H1 (cell line): ENCODE data around the gene ABHD8. TPM values are rescaled to one million over a fixed set of nuclear protein-coding genes. Genes with fewer than 3 reads are reported as not detected.

ENCODE experiments used
- CTCF ChIA-PET: fragments of 300-600 bp; sonication (Branson Sonifier 250); formaldehyde crosslinking; loops from one replicate; lab custom pipeline; 2021; ENCODE audit not compliant: partially characterized antibody; lab: Charles Lee
- POLR2A ChIA-PET: fragments of 300-600 bp; sonication (Branson Sonifier 250); formaldehyde crosslinking; loops from one replicate; lab custom pipeline; 2021; ENCODE audit warnings: inconsistent platforms; ENCODE audit not compliant: partially characterized antibody; lab: Charles Lee
- DNase-seq, 2 experiments: peaks; one replicate each; pipeline versions ENCODE4 v3.0.0 to v3.0.0-alpha.2; 2010 to 2022; ENCODE audit warnings: low spot score in 2 of 2, low read depth in 1 of 2, mixed read lengths in 1 of 2
- FAIRE-seq: peaks from 2 replicates; lab custom pipeline; 2011; peaks lifted over from hg19 to GRCh38; lab: Jason Lieb, UNC
- H2AFZ ChIP-seq: 2 replicates; pipeline ENCODE4 v1.8.1; 2012; ENCODE audit warnings: low read length, inconsistent platforms
- H2AK5ac ChIP-seq: 2 replicates; pipeline ENCODE4 v1.6.1; 2013; ENCODE audit warnings: low read depth, low read length
- H2BK120ac ChIP-seq: replicated peaks from 2 replicates; pipeline ENCODE3; 2013; ENCODE audit warnings: low read depth, low read length, inconsistent platforms
- H2BK12ac ChIP-seq: 2 replicates; pipeline ENCODE4 v1.6.1; 2013; ENCODE audit warnings: low read depth, low read length
- H2BK15ac ChIP-seq: 2 replicates; pipeline ENCODE4 v1.6.1; 2013; ENCODE audit warnings: low read length
- H2BK20ac ChIP-seq: 2 replicates; pipeline ENCODE4 v1.6.1; 2013; ENCODE audit warnings: low read length
- H2BK5ac ChIP-seq: 2 replicates; pipeline ENCODE4 v1.6.1; 2013; ENCODE audit warnings: low read depth, low read length
- H3K14ac ChIP-seq: 2 replicates; pipeline ENCODE4 v1.6.1; 2013; ENCODE audit warnings: inconsistent platforms; ENCODE audit not compliant: insufficient read length
- H3K18ac ChIP-seq: 2 replicates; pipeline ENCODE4 v1.6.1; 2013; ENCODE audit warnings: low read length; ENCODE audit errors: extremely low read depth
- H3K23ac ChIP-seq: 2 replicates; pipeline ENCODE4 v1.6.1; 2013; ENCODE audit warnings: inconsistent platforms; ENCODE audit not compliant: insufficient read length
- H3K23me2 ChIP-seq: 2 replicates; pipeline ENCODE4 v1.6.1; 2013; ENCODE audit warnings: low read depth, low read length
- H3K27ac ChIP-seq: 2 replicates; pipeline ENCODE4 v1.6.1; 2011; ENCODE audit warnings: low read depth, low read length, inconsistent platforms
- H3K27me3 ChIP-seq, 4 experiments: replicated peaks in 1 of 4; 1 replicate in 1 of 4; 2 replicates in 3 of 4; pipeline versions ENCODE4 v1.6.1 to v1.8.1; 2011 to 2013; ENCODE audit warnings: low read length in 3 of 4, mild to moderate bottlenecking in 3 of 4, inconsistent platforms in 2 of 4, mixed read lengths in 2 of 4, moderate library complexity in 1 of 4; ENCODE audit not compliant: control insufficient read depth in 3 of 4, insufficient read depth in 3 of 4; ENCODE audit errors: extremely low read depth in 1 of 4
- H3K36me3 ChIP-seq, 4 experiments: 2 replicates each; pipeline versions ENCODE4 v1.6.1 to v1.8.1; 2011 to 2013; ENCODE audit warnings: mild to moderate bottlenecking in 4 of 4, low read length in 3 of 4, moderate library complexity in 2 of 4, control low read depth in 1 of 4, inconsistent platforms in 1 of 4; ENCODE audit not compliant: insufficient read depth in 4 of 4, control insufficient read depth in 2 of 4
- H3K4ac ChIP-seq: replicated peaks from 2 replicates; pipeline ENCODE3; 2013; ENCODE audit warnings: low read length, low read depth, mixed read lengths, inconsistent platforms; ENCODE audit not compliant: insufficient read length
- H3K4me1 ChIP-seq, 4 experiments: replicated peaks in 1 of 4; 1 replicate in 1 of 4; 2 replicates in 3 of 4; pipeline versions ENCODE4 v1.6.1 to v1.8.1; 2011 to 2013; ENCODE audit warnings: low read length in 3 of 4, inconsistent platforms in 2 of 4, mixed read lengths in 1 of 4; ENCODE audit not compliant: insufficient read depth in 4 of 4, control insufficient read depth in 3 of 4
- H3K4me2 ChIP-seq, 2 experiments: 2 replicates each; pipeline versions ENCODE4 v1.6.1 to v1.8.1; 2011 to 2013; ENCODE audit warnings: low read depth in 2 of 2, low read length in 2 of 2, control low read depth in 1 of 2, inconsistent platforms in 1 of 2, mild to moderate bottlenecking in 1 of 2; ENCODE audit not compliant: insufficient read depth in 1 of 2
- H3K4me3 ChIP-seq, 4 experiments: fragments of 200-600, 300-600 bp in 1 of 4; sonication (generic), shearing (Covaris generic), sonication (Bioruptor Twin) in 1 of 4; 2 replicates each; pipeline versions ENCODE4 v1.5.1 to v1.8.1; 2011 to 2016; ENCODE audit warnings: low read length in 4 of 4, low read depth in 3 of 4, control low read depth in 2 of 4, inconsistent platforms in 2 of 4, mild to moderate bottlenecking in 2 of 4, mixed read lengths in 1 of 4, moderate library complexity in 1 of 4; ENCODE audit not compliant: insufficient read depth in 2 of 4; ENCODE audit errors: extremely low read depth in 1 of 4
- H3K56ac ChIP-seq: replicated peaks from 2 replicates; pipeline ENCODE3; 2013; ENCODE audit warnings: low read depth, mild to moderate bottlenecking, mixed read lengths, low read length, inconsistent platforms; ENCODE audit not compliant: insufficient read length
- H3K79me1 ChIP-seq: 2 replicates; pipeline ENCODE4 v1.6.1; 2013; ENCODE audit warnings: low read depth, low read length, control low read depth
- H3K79me2 ChIP-seq, 2 experiments: 2 replicates each; pipeline versions ENCODE4 v1.6.1 to v1.8.1; 2012 to 2013; ENCODE audit warnings: low read length in 2 of 2, mild to moderate bottlenecking in 2 of 2, inconsistent platforms in 1 of 2; ENCODE audit not compliant: insufficient read depth in 2 of 2, control insufficient read depth in 1 of 2
- H3K9ac ChIP-seq, 4 experiments: replicated peaks in 1 of 4; 1 replicate in 1 of 4; 2 replicates in 3 of 4; pipeline versions ENCODE4 v1.6.1 to v1.8.1; 2011 to 2013; ENCODE audit warnings: low read depth in 3 of 4, low read length in 3 of 4, control low read depth in 2 of 4, mild to moderate bottlenecking in 2 of 4, moderate library complexity in 2 of 4, inconsistent platforms in 1 of 4; ENCODE audit errors: extremely low read depth in 1 of 4
- H3K9me3 ChIP-seq, 2 experiments: 2 replicates each; pipeline versions ENCODE4 v1.6.1 to v1.8.1; 2012 to 2013; ENCODE audit warnings: mild to moderate bottlenecking in 2 of 2, moderate library complexity in 2 of 2, control low read depth in 1 of 2, inconsistent platforms in 1 of 2, low read depth in 1 of 2, low read length in 1 of 2, mixed read lengths in 1 of 2; ENCODE audit not compliant: insufficient read depth in 2 of 2
- H4K20me1 ChIP-seq, 2 experiments: replicated peaks in 1 of 2; 2 replicates each; pipeline versions ENCODE3 to v1.8.1; 2011 to 2013; ENCODE audit warnings: inconsistent platforms in 2 of 2, low read length in 2 of 2, mild to moderate bottlenecking in 1 of 2; ENCODE audit not compliant: insufficient read depth in 2 of 2, control insufficient read depth in 1 of 2
- H4K5ac ChIP-seq: 2 replicates; pipeline ENCODE4 v1.6.1; 2013; ENCODE audit warnings: low read length, low read depth, mixed read lengths, inconsistent platforms; ENCODE audit not compliant: insufficient read length
- H4K8ac ChIP-seq: 2 replicates; pipeline ENCODE4 v1.8.0; 2013; ENCODE audit warnings: mild to moderate bottlenecking, moderate library complexity, low read length, inconsistent platforms; ENCODE audit not compliant: insufficient read depth; ENCODE audit errors: extremely low read depth
- H4K91ac ChIP-seq: replicated peaks from 2 replicates; pipeline ENCODE3; 2013; ENCODE audit warnings: low read length, mixed read lengths, inconsistent platforms; ENCODE audit not compliant: insufficient read length
- CHD2 ChIP-seq: IDR thresholded peaks from 2 replicates; pipeline ENCODE4 v1.6.1; 2012; ENCODE audit warnings: low read length, improper control_type of control experiment
- FOSL1 ChIP-seq: IDR thresholded peaks from 2 replicates; pipeline ENCODE4 v1.6.1; 2011; ENCODE audit warnings: mild to moderate bottlenecking, low read depth, low read length, moderate library complexity; ENCODE audit not compliant: insufficient read depth
- TAF1 ChIP-seq: IDR thresholded peaks from 2 replicates; pipeline ENCODE4 v1.6.1; 2011; ENCODE audit warnings: mild to moderate bottlenecking, low read depth, low read length
- TCF12 ChIP-seq: IDR thresholded peaks from 2 replicates; pipeline ENCODE4 v1.6.1; 2011; ENCODE audit warnings: low read depth, mild to moderate bottlenecking, low read length
- WGBS, 2 experiments: shearing (Covaris generic) in 1 of 2; methylation state at CpG; one replicate each; pipeline versions ENCODE4 v1.1.6 to v1.1.7; 2013 to 2015; ENCODE audit warnings: low lambda C conversion rate in 2 of 2, mixed read lengths in 2 of 2, inconsistent platforms in 1 of 2, low coverage in 1 of 2, missing lambda C conversion rate in 1 of 2; ENCODE audit not compliant: insufficient replicate concordance in 2 of 2, insufficient coverage in 1 of 2, insufficient read length in 1 of 2; ENCODE audit errors: extremely low coverage in 1 of 2, missing lambda C conversion rate in 1 of 2; 5-methylcytosine and 5-hydroxymethylcytosine counted together
- polyA plus RNA-seq, 7 experiments: library from polyadenylated mRNA; depleted of rRNA in 3 of 7; stranded (reverse) in 5 of 7; unstranded in 2 of 7; fragments of >200 nt in 5 of 7; fragments of 200-250 nt in 2 of 7; gene quantifications; 1 replicate in 5 of 7; 2 replicates in 1 of 7; 4 replicates in 1 of 7; pipeline versions ENCODE4 v1.2.1 to v1.2.3, GENCODE V29; 2011 to 2013; ENCODE audit warnings: missing spikeins in 2 of 7, mixed read lengths in 2 of 7
- total RNA-seq: library from RNA; stranded (reverse); fragmentation: NEBNext Ultra II Directional; extraction: Animal tissue kit (Norgen Biotek cat#: 25700); gene quantifications from 2 replicates; pipeline ENCODE4 v1.2.1, GENCODE V29; 2021

The ABHD8 gene
- total and polyA plus RNA-seq, 2 of the 8 experiments (the other 6 are each of a cell fraction or from before 2014, with no cell fraction given): 11.3 to 18.7 TPM

- Histone ChIP-seq H3K36me3 (peaks cover 0 to 13% (median 3%) of the 10 kb centered on the region in 4 experiments; a peak in 3 of 8 replicates), H2AFZ (no peak overlapping the region), H2BK120ac (no peak overlapping the region), H2BK20ac (no peak overlapping the region), H2BK5ac (no peak overlapping the region), H3K56ac (no peak overlapping the region), H3K79me2 (peaks cover 0 to 2% of the 10 kb centered on the region in 2 experiments; a peak in 1 of 4 replicates), H3K4me3 (no peak overlapping the region), H3K4ac (no peak overlapping the region), H2AK5ac (no peak overlapping the region), H3K18ac (no peak overlapping the region; the same call in 1 of the 2 replicates), H4K8ac (no peak overlapping the region; the same call in 1 of the 2 replicates), H3K27me3 (no peaks in the 10 kb centered on the region), H4K20me1 (no peaks in the 10 kb centered on the region), H3K23me2 (no peaks in the 10 kb centered on the region), H4K5ac (no peak overlapping the region), H3K14ac (no peak overlapping the region), H3K79me1 (no peaks in the 10 kb centered on the region), H4K91ac (no peak overlapping the region), H2BK15ac (0 out of 2 replicates have a peak overlapping the region, but pooled peaks have one; percentile 29), H2BK12ac (0 out of 2 replicates have a peak overlapping the region, but pooled peaks have one; percentile 27), H3K23ac (no peak overlapping the region), H3K9ac (no peak overlapping the region), H3K4me2 (no peak overlapping the region), H3K9me3 (peaks cover 15 to 19% of the 10 kb centered on the region in 2 experiments; a peak in 3 of 4 replicates), H3K27ac (no peak overlapping the region), H3K4me1 (peaks cover 0 to 5% (median 1%) of the 10 kb centered on the region in 4 experiments; a peak in 4 of 7 replicates)
- no peak for DNase-seq
- 88% methylated on average over 15 of the region's 16 CpGs; no CpG with 5 or more reads in 1 of the 2 experiments for WGBS, 2 experiments
- no peak for FAIRE-seq
- CTCF ChIA-PET: interaction anchor here (0.7 to 5.3 kb wide), 9 partner anchors 13 to 71 kb away, joined by 3 to 56 read pairs (median 4); partner anchors contain the start of gene ANKLE1
- POLR2A ChIA-PET: interaction anchor here (0.9 to 12.8 kb wide), 7 partner anchors 14 to 202 kb away, joined by 3 to 113 read pairs (median 3); partner anchors contain the start of gene ANKLE1
- TF ChIP-seq TAF1 (no peak), TCF12 (no peak), FOSL1 (no peak), CHD2 (no peak)
Measured at GRCh38 chr19:17262557-17262956, 40.7 kb downstream of the ABHD8 start.
